IMR-90 (cell line): ENCODE measurements around the gene CUBN. TPM values are rescaled to one million over a fixed set of nuclear protein-coding genes. Genes with fewer than 3 reads are reported as not detected.

Source experiments
- ATAC-seq: fragments of 200-7000 bp; cut with Tn5 transposase; 2 replicates; pipeline ENCODE4 v1.9.1; 2020; ENCODE audit warnings: low read depth, mild to moderate bottlenecking, moderate library complexity
- BruUV-seq: library from RNA; stranded (reverse); fragments of 400-500 nt; replicated peaks from 2 replicates; lab custom pipeline; 2021; lab: Mats Ljungman, UMichigan
- CTCF ChIA-PET: fragments of 300-600 bp; formaldehyde crosslinking; extraction: SDS; loops from one replicate; lab custom pipeline; 2021; ENCODE audit warnings: antibody characterized with exemption; lab: Yijun Ruan, JAX
- POLR2A ChIA-PET: fragments of 300-600 bp; sonication (Branson Sonifier 250); formaldehyde crosslinking; loops from one replicate; lab custom pipeline; 2022; ENCODE audit warnings: antibody characterized with exemption; ENCODE audit not compliant: unreplicated experiment; lab: Charles Lee
- DNase-seq: peaks from one replicate; pipeline ENCODE4 v3.0.0; 2013
- H2AFZ ChIP-seq: replicated peaks from 2 replicates; pipeline ENCODE3; 2013; ENCODE audit warnings: low read length, mild to moderate bottlenecking; ENCODE audit not compliant: poor library complexity
- H2AK5ac ChIP-seq: 2 replicates; pipeline ENCODE4 v1.6.1; 2013; ENCODE audit warnings: low read depth, low read length, inconsistent platforms
- H2AK9ac ChIP-seq: replicated peaks from 2 replicates; pipeline ENCODE3; 2013; ENCODE audit warnings: mild to moderate bottlenecking, low read depth, low read length, moderate library complexity; ENCODE audit not compliant: poor library complexity
- H2BK120ac ChIP-seq: 2 replicates; pipeline ENCODE4 v1.6.1; 2013; ENCODE audit warnings: low read depth, low read length, inconsistent platforms
- H2BK15ac ChIP-seq: 3 replicates; pipeline ENCODE4 v1.6.1; 2013; ENCODE audit warnings: low read depth, low read length, inconsistent platforms
- H2BK20ac ChIP-seq: 2 replicates; pipeline ENCODE4 v1.6.1; 2013; ENCODE audit warnings: low read depth, mild to moderate bottlenecking, inconsistent platforms, low read length, moderate library complexity
- H2BK5ac ChIP-seq: 2 replicates; pipeline ENCODE4 v1.6.1; 2013; ENCODE audit warnings: mild to moderate bottlenecking, low read depth, low read length, inconsistent platforms; ENCODE audit not compliant: poor library complexity, severe bottlenecking
- H3K14ac ChIP-seq: replicated peaks from 2 replicates; pipeline ENCODE4 v1.6.1; 2013; ENCODE audit warnings: low read depth, low read length, inconsistent platforms
- H3K18ac ChIP-seq: 2 replicates; pipeline ENCODE4 v1.6.1; 2013; ENCODE audit warnings: low read depth, low read length, control low read depth
- H3K23ac ChIP-seq: 2 replicates; pipeline ENCODE4 v1.6.1; 2013; ENCODE audit warnings: low read depth, low read length, inconsistent platforms
- H3K27ac ChIP-seq: 2 replicates; pipeline ENCODE4 v1.5.1; 2013; ENCODE audit warnings: mild to moderate bottlenecking, control low read depth, low read length; ENCODE audit not compliant: insufficient read depth
- H3K27me3 ChIP-seq: 2 replicates; pipeline ENCODE4 v1.6.1; 2013; ENCODE audit warnings: low read length; ENCODE audit not compliant: control insufficient read depth, insufficient read depth
- H3K36me3 ChIP-seq: 2 replicates; pipeline ENCODE4 v1.6.1; 2013; ENCODE audit warnings: low read length, mixed read lengths; ENCODE audit not compliant: control insufficient read depth, insufficient read depth
- H3K4ac ChIP-seq: 2 replicates; pipeline ENCODE4 v1.6.1; 2013; ENCODE audit warnings: low read depth, low read length, inconsistent platforms
- H3K4me1 ChIP-seq: 2 replicates; pipeline ENCODE4 v1.6.1; 2013; ENCODE audit warnings: low read length, mixed read lengths; ENCODE audit not compliant: control insufficient read depth, insufficient read depth
- H3K4me2 ChIP-seq: 2 replicates; pipeline ENCODE4 v1.6.1; 2013; ENCODE audit warnings: low read depth, mild to moderate bottlenecking, control low read depth, low read length, moderate library complexity
- H3K4me3 ChIP-seq: 2 replicates; pipeline ENCODE4 v1.5.1; 2013; ENCODE audit warnings: low read depth, mild to moderate bottlenecking, control low read depth, low read length, moderate library complexity; ENCODE audit not compliant: insufficient read depth
- H3K56ac ChIP-seq: 2 replicates; pipeline ENCODE4 v1.6.1; 2013; ENCODE audit warnings: low read length, inconsistent platforms; ENCODE audit not compliant: insufficient read depth; ENCODE audit errors: extremely low read depth
- H3K79me1 ChIP-seq, 2 experiments: 2 replicates each; pipeline ENCODE4 v1.6.1; 2013; ENCODE audit warnings: low read length in 2 of 2, inconsistent platforms in 1 of 2, low read depth in 1 of 2
- H3K9ac ChIP-seq: 2 replicates; pipeline ENCODE4 v1.6.1; 2013; ENCODE audit warnings: low read depth, low read length, control low read depth
- H3K9me1 ChIP-seq: 2 replicates; pipeline ENCODE4 v1.6.1; 2013; ENCODE audit warnings: low read length, inconsistent platforms; ENCODE audit not compliant: insufficient read depth
- H3K9me3 ChIP-seq: 2 replicates; pipeline ENCODE4 v1.6.1; 2013; ENCODE audit warnings: low read length; ENCODE audit not compliant: control insufficient read depth, insufficient read depth
- H4K20me1 ChIP-seq: 2 replicates; pipeline ENCODE4 v1.6.1; 2013; ENCODE audit warnings: low read length, inconsistent platforms; ENCODE audit not compliant: insufficient read depth
- H4K5ac ChIP-seq: 2 replicates; pipeline ENCODE4 v1.6.1; 2013; ENCODE audit warnings: mild to moderate bottlenecking, low read depth, low read length, control low read depth
- H4K8ac ChIP-seq, 2 experiments: 2 replicates each; pipeline ENCODE4 v1.6.1; 2013; ENCODE audit warnings: low read depth in 2 of 2, low read length in 2 of 2, control low read depth in 1 of 2, inconsistent platforms in 1 of 2
- H4K91ac ChIP-seq: 2 replicates; pipeline ENCODE4 v1.6.1; 2013; ENCODE audit warnings: low read depth, low read length, inconsistent platforms; ENCODE audit not compliant: insufficient read depth
- CEBPB ChIP-seq: IDR thresholded peaks from 2 replicates; pipeline ENCODE4 v1.6.1; 2012; ENCODE audit warnings: low read depth, low read length, improper control_type of control experiment
- MAZ ChIP-seq: IDR thresholded peaks from 2 replicates; pipeline ENCODE4 v1.6.1; 2012; ENCODE audit warnings: low read depth, mild to moderate bottlenecking, low read length, improper control_type of control experiment, moderate library complexity, borderline replicate concordance
- RFX5 ChIP-seq: IDR thresholded peaks from 2 replicates; pipeline ENCODE4 v1.8.0; 2012; ENCODE audit warnings: low read depth, mild to moderate bottlenecking, low read length, moderate library complexity
- WGBS, 2 experiments: methylation state at CpG; one replicate each; pipeline versions ENCODE4 v1.1.5 to v1.1.7; 2013; ENCODE audit warnings: missing lambda C conversion rate in 2 of 2; ENCODE audit not compliant: insufficient read length in 1 of 2; ENCODE audit errors: extremely low coverage in 2 of 2; 5-methylcytosine and 5-hydroxymethylcytosine counted together
- dilution Hi-C: fragments of 300-500 bp; cut with HindIII; formaldehyde crosslinking; loops from one replicate; pipeline ENCODE4 v1.14.3; 2018; ENCODE audit warnings: low sequenced_read_pairs; ENCODE audit not compliant: unreplicated experiment
- in situ Hi-C: fragments of 300-500 bp; cut with MboI; formaldehyde crosslinking; loops from 3 replicates; pipeline ENCODE4 v1.14.3; 2019; ENCODE audit warnings: low sequenced_read_pairs, inconsistent platforms, mixed read lengths
- intact Hi-C: fragments of 100-400 bp; cut with micrococcal nuclease; formaldehyde crosslinking; loops from 2 replicates; pipeline ENCODE4 v1.10.0; 2022
- polyA plus RNA-seq, 3 experiments: library from polyadenylated mRNA; depleted of rRNA; stranded (reverse); fragments of >200 nt; gene quantifications; 2 replicates each; pipeline ENCODE4 v1.2.3, GENCODE V29; 2012; ENCODE audit warnings: low replicate concordance in 1 of 3
- total RNA-seq: library from RNA; depleted of rRNA; stranded (reverse); fragments of >200 nt; gene quantifications from 2 replicates; pipeline ENCODE4 v1.2.3, GENCODE V29; 2012

Gene CUBN
- total and polyA plus RNA-seq, 2 of the 4 experiments (the other 2 are of a cell fraction), result 0.19 to 0.54 TPM

- BruUV-seq, result no TSS peak
- in situ Hi-C loops, result no loop called here
- H3K4me2 ChIP-seq, result peak overlapping the region; percentile 9; the same call in 1 of the 2 replicates
- no peak overlapping the region for H3K9ac ChIP-seq
- peak overlapping the region; percentile 84 for H3K23ac ChIP-seq
- POLR2A ChIA-PET, result no interaction called here
- H4K91ac ChIP-seq, result peak overlapping the region; percentile 38; the same call in 1 of the 2 replicates
- H4K5ac ChIP-seq, result peak overlapping the region; percentile 49
- no peaks in the 10 kb centered on the region for H3K9me3 ChIP-seq
- H3K4me3 ChIP-seq, result no peak overlapping the region
- H3K18ac ChIP-seq, result peak overlapping the region; percentile 93
- H2AK5ac ChIP-seq, result peak overlapping the region; percentile 57; the same call in 1 of the 2 replicates
- H2AFZ ChIP-seq, result no peak overlapping the region
- dilution Hi-C loops, result no loop called here
- peak overlapping the region; percentile 62 for H2BK15ac ChIP-seq
- intact Hi-C loops, result loop anchor here (2.0 kb wide), 1 partner anchor 21 kb away; no protein-coding TSS in a partner anchor
- H3K36me3 ChIP-seq, result no peaks in the 10 kb centered on the region
- peak overlapping the region; percentile 74 for H2BK120ac ChIP-seq
- WGBS, 2 experiments, result no CpG with 5 or more reads among the region's 8 CpGs
- peak overlapping the region; percentile 30; the same call in 1 of the 2 replicates for H3K27ac ChIP-seq
- peak overlapping the region in 1 of 2 experiments; percentile 69; a peak in 1 of 4 replicates for H4K8ac ChIP-seq
- ATAC-seq, result no peak; the same call in 1 of the 2 replicates
- H3K56ac ChIP-seq, result no peak overlapping the region
- no peaks in the 10 kb centered on the region for H4K20me1 ChIP-seq
- H3K14ac ChIP-seq, result peak overlapping the region; percentile 73
- no peak overlapping the region for H2AK9ac ChIP-seq
- H3K9me1 ChIP-seq, result peaks cover 16% of the 10 kb centered on the region
- TF ChIP-seq MAZ (no peak), RFX5 (no peak), CEBPB (peak; percentile 96)
- peak; percentile 88 for DNase-seq
- H3K4me1 ChIP-seq, result peaks cover 17% of the 10 kb centered on the region
- H2BK5ac ChIP-seq, result no peak overlapping the region
- peak overlapping the region; percentile 86 for H3K4ac ChIP-seq
- H2BK20ac ChIP-seq, result peak overlapping the region; percentile 89; the same call in 1 of the 2 replicates
- H3K79me1 ChIP-seq, result no peaks in the 10 kb centered on the region; a peak in 1 of 4 replicates
- H3K27me3 ChIP-seq, result no peaks in the 10 kb centered on the region
- CTCF ChIA-PET, result no interaction called here
Measured at GRCh38 chr10:17001961-17002749, 127.5 kb downstream of the CUBN start.
